Panc1 (cell line): Measurements from ENCODE around the gene PTTG2.

Experiments
- CTCF ChIP-seq: fragments of 450-650 bp; IDR thresholded peaks from 2 replicates; pipeline ENCODE4 v1.5.1; 2017; ENCODE audit warnings: mild to moderate bottlenecking
- POLR2AphosphoS5 ChIP-seq: IDR thresholded peaks from 2 replicates; pipeline ENCODE4 v1.6.1; 2012; ENCODE audit warnings: mild to moderate bottlenecking, low read depth, low read length, moderate library complexity
- REST ChIP-seq, 2 experiments: IDR thresholded peaks; 2 replicates each; pipeline ENCODE4 v1.6.1; 2011 to 2012; ENCODE audit warnings: low read depth in 2 of 2, control low read depth in 1 of 2, low read length in 1 of 2, mild to moderate bottlenecking in 1 of 2, moderate library complexity in 1 of 2; ENCODE audit not compliant: insufficient read depth in 1 of 2
- SIN3A ChIP-seq: IDR thresholded peaks from 2 replicates; pipeline ENCODE4 v1.6.1; 2012; ENCODE audit warnings: low read depth, mild to moderate bottlenecking, low read length, moderate library complexity, borderline replicate concordance; ENCODE audit not compliant: insufficient read depth

DNA sequence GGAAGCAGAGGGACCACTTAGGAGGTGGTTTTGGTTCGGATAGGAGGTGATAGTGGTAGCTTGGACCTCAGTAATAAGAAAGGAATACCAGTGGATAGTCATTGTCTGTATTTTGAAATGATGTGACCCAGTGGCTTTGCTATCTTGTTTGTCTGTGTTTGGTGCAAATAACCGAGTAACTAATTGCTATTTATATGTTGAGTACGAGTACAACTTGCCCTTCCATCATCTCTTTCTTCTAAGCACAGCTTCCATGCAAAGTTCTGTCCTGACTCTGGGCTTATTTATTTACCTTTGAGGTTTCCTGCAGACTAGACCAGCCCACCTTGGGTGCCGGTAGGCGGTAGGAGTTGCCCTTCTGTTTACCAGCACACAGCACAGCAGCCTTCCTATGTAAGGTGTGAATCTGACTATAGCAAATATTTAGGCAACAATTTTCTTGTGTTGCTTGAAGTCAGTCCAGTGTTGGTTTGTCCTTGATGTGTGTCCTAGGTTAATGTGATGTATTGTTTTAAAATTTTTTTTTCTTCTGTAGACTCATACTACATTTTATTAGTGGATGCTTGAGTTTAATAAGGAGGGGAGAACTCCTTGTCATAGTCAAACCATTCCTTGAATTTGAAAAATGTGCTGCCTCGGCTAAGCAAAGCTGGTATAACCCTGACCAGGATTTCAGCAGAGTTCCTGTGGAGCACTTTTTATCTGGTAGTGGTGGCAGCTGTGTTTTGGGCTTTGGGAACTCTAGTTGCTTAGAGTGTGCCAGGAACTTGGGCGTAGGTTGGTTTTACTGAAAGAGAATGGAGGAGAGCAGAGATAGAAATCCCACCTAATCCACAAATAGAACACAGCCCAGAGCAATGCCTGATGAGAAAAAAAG, 21.9 kb downstream of the PTTG2 start:
- TF ChIP-seq CTCF (no peak), REST (IDR thresholded peaks at IDR 0.05; ENCODE audit: insufficient read depth in 1 of 2, low read depth in 2 of 2, low read length in 1 of 2) (no peak), SIN3A (no peak), POLR2AphosphoS5 (no peak)
